Caco-2 (cell line): Measurements from ENCODE around the gene CACNA2D1. TPM values are rescaled to one million over a fixed set of nuclear protein-coding genes. Genes with fewer than 3 reads are reported as not detected.

Experiments
- BruUV-seq: library from RNA; stranded (reverse); fragments of 400-500 nt; replicated peaks from 2 replicates; lab custom pipeline; 2021; lab: Mats Ljungman, UMichigan
- CTCF ChIA-PET: fragments of 300-600 bp; sonication (Branson Sonifier 250); formaldehyde crosslinking; loops from one replicate; lab custom pipeline; 2022; ENCODE audit warnings: antibody characterized with exemption; lab: Charles Lee
- POLR2A ChIA-PET: fragments of 300-600 bp; sonication (Branson Sonifier 250); formaldehyde crosslinking; loops from one replicate; lab custom pipeline; 2022; ENCODE audit warnings: antibody characterized with exemption; lab: Charles Lee
- DNase-seq, 2 experiments: peaks; one replicate each; pipeline versions ENCODE4 v3.0.0 to v3.0.0-alpha.2; 2020 to 2022
- H3K27me3 ChIP-seq: replicated peaks from 2 replicates; pipeline ENCODE4 v1.6.0; 2011; ENCODE audit warnings: low read length; ENCODE audit not compliant: control insufficient read depth, insufficient read depth
- H3K36me3 ChIP-seq: 2 replicates; pipeline ENCODE4 v1.5.1; 2011; ENCODE audit warnings: low read length; ENCODE audit not compliant: control insufficient read depth, insufficient read depth
- H3K4me1 ChIP-seq: fragments of 250-450 bp; sonication (Bioruptor Pico); 2 replicates; pipeline ENCODE4 v1.5.1; 2020; ENCODE audit warnings: mild to moderate bottlenecking
- H3K4me3 ChIP-seq: 2 replicates; pipeline ENCODE4 v1.5.1; 2011; ENCODE audit warnings: low read depth, mild to moderate bottlenecking, control low read depth, low read length
- H3K9me3 ChIP-seq: fragments of 250-450 bp; sonication (Bioruptor Pico); 2 replicates; pipeline ENCODE4 v1.5.1; 2020; ENCODE audit warnings: mild to moderate bottlenecking, moderate library complexity
- H3K27ac Mint-ChIP-seq: one replicate; pipeline ENCODE4 v1.8.0; 2022; ENCODE audit warnings: mixed read lengths; ENCODE audit not compliant: unreplicated experiment
- H3K27me3 Mint-ChIP-seq: one replicate; pipeline ENCODE4 v1.8.0; 2022; ENCODE audit warnings: mixed read lengths; ENCODE audit not compliant: insufficient read depth, unreplicated experiment
- H3K36me3 Mint-ChIP-seq: one replicate; pipeline ENCODE4 v1.8.0; 2022; ENCODE audit warnings: mild to moderate bottlenecking, mixed read lengths; ENCODE audit not compliant: insufficient read depth, unreplicated experiment
- H3K4me1 Mint-ChIP-seq: one replicate; pipeline ENCODE4 v1.8.0; 2022; ENCODE audit warnings: low read depth, mixed read lengths; ENCODE audit not compliant: unreplicated experiment
- H3K4me3 Mint-ChIP-seq: one replicate; pipeline ENCODE4 v1.8.0; 2022; ENCODE audit warnings: mild to moderate bottlenecking, moderate library complexity, mixed read lengths; ENCODE audit not compliant: unreplicated experiment
- H3K9me3 Mint-ChIP-seq: one replicate; pipeline ENCODE4 v1.8.0; 2022; ENCODE audit warnings: mixed read lengths; ENCODE audit not compliant: unreplicated experiment
- CTCF ChIP-seq, 2 experiments: fragments of 200-600 bp in 1 of 2; IDR thresholded peaks; 1 replicate in 1 of 2; 2 replicates in 1 of 2; pipeline versions ENCODE4 v1.5.1 to v1.8.0; 2011 to 2022; ENCODE audit warnings: antibody characterized with exemption in 1 of 2, control low read depth in 1 of 2, inconsistent platforms in 1 of 2, low read depth in 1 of 2, low read length in 1 of 2, mild to moderate bottlenecking in 1 of 2, moderate library complexity in 1 of 2; ENCODE audit not compliant: insufficient read depth in 1 of 2, severe bottlenecking in 1 of 2, unreplicated experiment in 1 of 2
- intact Hi-C: fragments of 100-400 bp; cut with micrococcal nuclease; formaldehyde crosslinking; loops from one replicate; pipeline ENCODE4 v1.10.0; 2022; ENCODE audit not compliant: unreplicated experiment
- total RNA-seq: library from RNA; stranded (reverse); gene quantifications from 2 replicates; pipeline ENCODE4 v1.2.3, GENCODE V29; 2022

The CACNA2D1 gene
- total RNA-seq, 1 experiment from 2014 or later: not detected

GRCh38 chr7:82396343-82396742 lies 47.2 kb downstream of the CACNA2D1 start:
- H3K27me3 Mint-ChIP-seq: peaks cover 3% of the 10 kb centered on the region
- no peaks in the 10 kb centered on the region for H3K4me1 Mint-ChIP-seq
- TF ChIP-seq CTCF (IDR thresholded peaks at IDR 0.05; ENCODE audit: insufficient read depth in 1 of 2, low read depth in 1 of 2, low read length in 1 of 2, severe bottlenecking in 1 of 2, unreplicated experiment in 1 of 2): no peak
- intact Hi-C loops: no loop called here
- no peak overlapping the region for H3K27ac Mint-ChIP-seq
- peaks cover 17% of the 10 kb centered on the region for H3K9me3 Mint-ChIP-seq
- ChIA-PET POLR2A (no interaction called here), CTCF (no interaction called here)
- H3K9me3 ChIP-seq: no peaks in the 10 kb centered on the region
- H3K4me1 ChIP-seq: no peaks in the 10 kb centered on the region
- no peaks in the 10 kb centered on the region for H3K36me3 ChIP-seq
- H3K36me3 Mint-ChIP-seq: no peaks in the 10 kb centered on the region
- H3K4me3 ChIP-seq: no peak overlapping the region
- no peak overlapping the region for H3K4me3 Mint-ChIP-seq
- no peaks in the 10 kb centered on the region; the same call in 1 of the 2 replicates for H3K27me3 ChIP-seq
- no peak for DNase-seq
- BruUV-seq: no TSS peak

- Histone ChIP-seq H3K4me1 (no peaks in the 10 kb centered on the region), H3K4me3 (no peak overlapping the region), H3K36me3 (no peaks in the 10 kb centered on the region), H3K27me3 (no peaks in the 10 kb centered on the region; the same call in 1 of the 2 replicates), H3K9me3 (no peaks in the 10 kb centered on the region)
- no peak for DNase-seq
- ChIA-PET CTCF (no interaction called here), POLR2A (no interaction called here)
- Mint-ChIP-seq H3K27me3 (peaks cover 3% of the 10 kb centered on the region), H3K9me3 (peaks cover 17% of the 10 kb centered on the region), H3K4me3 (no peak overlapping the region), H3K36me3 (no peaks in the 10 kb centered on the region), H3K4me1 (no peaks in the 10 kb centered on the region), H3K27ac (no peak overlapping the region)
- BruUV-seq: no TSS peak
- TF ChIP-seq CTCF (IDR thresholded peaks at IDR 0.05; ENCODE audit: insufficient read depth in 1 of 2, low read depth in 1 of 2, low read length in 1 of 2, severe bottlenecking in 1 of 2, unreplicated experiment in 1 of 2): no peak
- intact Hi-C loops: no loop called here
Observed at GRCh38 chr7:82395147-82395546, 48.4 kb downstream of the CACNA2D1 start.

GRCh38 chr7:82393840-82394220 lies 49.7 kb downstream of the CACNA2D1 start:
- CTCF ChIA-PET: no interaction called here
- BruUV-seq: no TSS peak
- intact Hi-C loops: no loop called here

More at GRCh38 chr7:82393840-82394220, 49.7 kb downstream of the CACNA2D1 start:
- DNase-seq: no peak
- TF ChIP-seq CTCF (IDR thresholded peaks at IDR 0.05; ENCODE audit: insufficient read depth in 1 of 2, low read depth in 1 of 2, low read length in 1 of 2, severe bottlenecking in 1 of 2, unreplicated experiment in 1 of 2): no peak
- Mint-ChIP-seq H3K9me3 (peaks cover 5% of the 10 kb centered on the region), H3K27me3 (peaks cover 3% of the 10 kb centered on the region), H3K27ac (no peak overlapping the region), H3K4me1 (no peaks in the 10 kb centered on the region), H3K36me3 (no peaks in the 10 kb centered on the region), H3K4me3 (no peak overlapping the region)
- no peaks in the 10 kb centered on the region; the same call in 1 of the 2 replicates for H3K27me3 ChIP-seq
- no peaks in the 10 kb centered on the region for H3K9me3 ChIP-seq
- no peaks in the 10 kb centered on the region for H3K4me1 ChIP-seq
- no peak overlapping the region for H3K4me3 ChIP-seq
- POLR2A ChIA-PET: no interaction called here
- no peaks in the 10 kb centered on the region for H3K36me3 ChIP-seq
